HEK293 (cell line): ENCODE results near the gene G6PD.

ENCODE experiments used
- EGR2 ChIP-seq: fragments of 450-650 bp; formaldehyde crosslinking; IDR thresholded peaks from 2 replicates; pipeline ENCODE4 v1.5.1; 2016; ENCODE audit warnings: low read depth, missing biosample characterization, missing genetic modification characterization
- KLF17 ChIP-seq: fragments of 450-650 bp; formaldehyde crosslinking; IDR thresholded peaks from 2 replicates; pipeline ENCODE4 v1.5.1; 2016; ENCODE audit warnings: missing biosample characterization, missing genetic modification characterization
- OVOL3 ChIP-seq: fragments of 450-650 bp; formaldehyde crosslinking; IDR thresholded peaks from 2 replicates; pipeline ENCODE4 v1.5.1; 2016; ENCODE audit warnings: missing biosample characterization, missing genetic modification characterization
- PATZ1 ChIP-seq: fragments of 450-650 bp; formaldehyde crosslinking; IDR thresholded peaks from 2 replicates; pipeline ENCODE4 v1.5.1; 2016; ENCODE audit warnings: missing biosample characterization, missing genetic modification characterization
- PRDM6 ChIP-seq: fragments of 450-650 bp; formaldehyde crosslinking; IDR thresholded peaks from 2 replicates; pipeline ENCODE4 v1.5.1; 2017; ENCODE audit warnings: missing biosample characterization, missing genetic modification characterization
- REPIN1 ChIP-seq: fragments of 450-650 bp; formaldehyde crosslinking; IDR thresholded peaks from 2 replicates; pipeline ENCODE4 v1.5.1; 2017; ENCODE audit warnings: missing biosample characterization, missing genetic modification characterization, low read depth
- ZBTB17 ChIP-seq: fragments of 450-650 bp; formaldehyde crosslinking; IDR thresholded peaks from 2 replicates; pipeline ENCODE4 v1.5.1; 2016; ENCODE audit warnings: missing biosample characterization, missing genetic modification characterization
- ZBTB8A ChIP-seq: fragments of 450-650 bp; formaldehyde crosslinking; IDR thresholded peaks from 2 replicates; pipeline ENCODE4 v1.5.1; 2016; ENCODE audit warnings: missing biosample characterization, missing genetic modification characterization
- ZNF132 ChIP-seq: fragments of 450-650 bp; formaldehyde crosslinking; IDR thresholded peaks from 2 replicates; pipeline ENCODE4 v1.5.1; 2017; ENCODE audit warnings: missing biosample characterization, missing genetic modification characterization, borderline replicate concordance
- ZNF148 ChIP-seq: fragments of 450-650 bp; formaldehyde crosslinking; IDR thresholded peaks from 2 replicates; pipeline ENCODE4 v1.5.0; 2017; ENCODE audit warnings: missing biosample characterization, missing genetic modification characterization, borderline replicate concordance
- ZNF202 ChIP-seq: fragments of 450-650 bp; formaldehyde crosslinking; IDR thresholded peaks from 2 replicates; pipeline ENCODE4 v1.5.1; 2016; ENCODE audit warnings: missing biosample characterization, missing genetic modification characterization, borderline replicate concordance
- ZNF23 ChIP-seq: fragments of 450-650 bp; formaldehyde crosslinking; IDR thresholded peaks from 2 replicates; pipeline ENCODE4 v1.5.1; 2016; ENCODE audit warnings: missing biosample characterization, missing genetic modification characterization, borderline replicate concordance
- ZNF311 ChIP-seq: fragments of 450-650 bp; formaldehyde crosslinking; IDR thresholded peaks from 2 replicates; pipeline ENCODE4 v1.5.1; 2017; ENCODE audit warnings: missing biosample characterization, missing genetic modification characterization, borderline replicate concordance
- ZNF433 ChIP-seq: fragments of 450-650 bp; formaldehyde crosslinking; IDR thresholded peaks from 2 replicates; pipeline ENCODE4 v1.5.1; 2016; ENCODE audit warnings: missing biosample characterization, missing genetic modification characterization, low read depth
- ZNF549 ChIP-seq: fragments of 450-650 bp; IDR thresholded peaks from 2 replicates; pipeline ENCODE4 v1.5.1; 2018; ENCODE audit warnings: missing biosample characterization, missing genetic modification characterization, mild to moderate bottlenecking, inconsistent platforms, moderate library complexity
- ZNF561 ChIP-seq: fragments of 450-650 bp; IDR thresholded peaks from 2 replicates; pipeline ENCODE4 v1.5.1; 2018; ENCODE audit warnings: missing biosample characterization, missing genetic modification characterization, borderline replicate concordance
- ZNF571 ChIP-seq: fragments of 450-650 bp; formaldehyde crosslinking; IDR thresholded peaks from 2 replicates; pipeline ENCODE4 v1.5.0; 2017; ENCODE audit warnings: missing biosample characterization, missing genetic modification characterization
- ZNF623 ChIP-seq: fragments of 450-650 bp; formaldehyde crosslinking; IDR thresholded peaks from 2 replicates; pipeline ENCODE4 v1.5.1; 2016; ENCODE audit warnings: missing biosample characterization, missing genetic modification characterization
- ZNF76 ChIP-seq: fragments of 450-650 bp; formaldehyde crosslinking; IDR thresholded peaks from 2 replicates; pipeline ENCODE4; 2016; ENCODE audit warnings: low read depth, missing biosample characterization, missing genetic modification characterization, borderline replicate concordance
- ZSCAN5A ChIP-seq: fragments of 450-650 bp; formaldehyde crosslinking; IDR thresholded peaks from 2 replicates; pipeline ENCODE4 v1.5.1; 2016; ENCODE audit warnings: missing biosample characterization, missing genetic modification characterization

G6PD gene

GRCh38 chrX:154516656-154517100, 30.0 kb downstream of the G6PD start (continued):
- peak; percentile 71; the same call in 1 of the 2 replicates for TF ChIP-seq KLF17 (tag by site-specific recombination)
- no peak for TF ChIP-seq ZSCAN5A (tag by site-specific recombination)
- TF ChIP-seq ZNF571 (tag by site-specific recombination), result no peak
- TF ChIP-seq ZNF433, result no peak
- no peak for TF ChIP-seq ZNF23 (tag by site-specific recombination)
- no peak for TF ChIP-seq ZNF132
- no peak for TF ChIP-seq EGR2 (tag by site-specific recombination)
- no peak for TF ChIP-seq REPIN1
- no peak for TF ChIP-seq PATZ1 (tag by site-specific recombination)
- no peak for TF ChIP-seq ZNF76 (tag by site-specific recombination)
- no peak for TF ChIP-seq ZNF623 (tag by site-specific recombination)
- no peak for TF ChIP-seq ZNF549 (tag by site-specific recombination)
- no peak for TF ChIP-seq ZNF561
- no peak for TF ChIP-seq ZNF202
- TF ChIP-seq ZBTB17 (tag by site-specific recombination), result no peak; the same call in 1 of the 2 replicates
- TF ChIP-seq OVOL3 (tag by site-specific recombination), result no peak
- TF ChIP-seq PRDM6, result no peak
- no peak for TF ChIP-seq ZNF148 (tag by site-specific recombination)
- no peak for TF ChIP-seq ZNF311
- TF ChIP-seq ZBTB8A (tag by site-specific recombination), result 0 out of 2 replicates have a peak, but pooled peaks have one; percentile 5
